Measurements from ENCODE around the gene CSRP3.

DNA sequence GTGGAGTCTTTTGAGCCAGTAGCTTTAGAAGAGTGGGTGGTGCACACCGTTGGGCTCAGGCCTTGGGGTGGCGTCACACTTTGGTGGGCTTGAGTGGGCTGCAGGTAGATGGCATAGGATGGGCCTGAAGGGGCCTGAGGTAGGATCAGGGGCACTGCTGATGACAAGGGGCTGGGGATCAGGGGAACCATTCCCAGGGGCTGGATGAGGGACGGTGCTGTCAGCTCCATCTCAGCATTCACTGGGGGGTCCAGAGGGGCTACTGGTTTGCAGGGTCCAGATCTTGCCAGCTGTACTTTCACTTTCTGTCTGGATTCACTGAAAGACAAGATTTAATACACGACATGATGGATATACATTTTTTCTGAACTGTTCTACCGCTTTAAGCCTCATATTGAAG is 27.9 kb upstream of the CSRP3 start:
- TF ChIP-seq, protein P1, sequence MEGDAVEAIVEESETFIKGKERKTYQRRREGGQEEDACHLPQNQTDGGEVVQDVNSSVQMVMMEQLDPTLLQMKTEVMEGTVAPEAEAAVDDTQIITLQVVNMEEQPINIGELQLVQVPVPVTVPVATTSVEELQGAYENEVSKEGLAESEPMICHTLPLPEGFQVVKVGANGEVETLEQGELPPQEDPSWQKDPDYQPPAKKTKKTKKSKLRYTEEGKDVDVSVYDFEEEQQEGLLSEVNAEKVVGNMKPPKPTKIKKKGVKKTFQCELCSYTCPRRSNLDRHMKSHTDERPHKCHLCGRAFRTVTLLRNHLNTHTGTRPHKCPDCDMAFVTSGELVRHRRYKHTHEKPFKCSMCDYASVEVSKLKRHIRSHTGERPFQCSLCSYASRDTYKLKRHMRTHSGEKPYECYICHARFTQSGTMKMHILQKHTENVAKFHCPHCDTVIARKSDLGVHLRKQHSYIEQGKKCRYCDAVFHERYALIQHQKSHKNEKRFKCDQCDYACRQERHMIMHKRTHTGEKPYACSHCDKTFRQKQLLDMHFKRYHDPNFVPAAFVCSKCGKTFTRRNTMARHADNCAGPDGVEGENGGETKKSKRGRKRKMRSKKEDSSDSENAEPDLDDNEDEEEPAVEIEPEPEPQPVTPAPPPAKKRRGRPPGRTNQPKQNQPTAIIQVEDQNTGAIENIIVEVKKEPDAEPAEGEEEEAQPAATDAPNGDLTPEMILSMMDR (IDR thresholded peaks at IDR 0.05), result no peak
- no peak for TF ChIP-seq POLR2A (IDR thresholded peaks at IDR 0.05)
- no peak for TF ChIP-seq POLR2AphosphoS5 (IDR thresholded peaks at IDR 0.05; ENCODE audit: insufficient read depth in 1 of 2, low read depth in 1 of 2)
